Astrocyte (in vitro differentiated cells and primary cell): Measurements from ENCODE around the gene NPAT.

Experiments used
- CTCF ChIP-seq: IDR thresholded peaks from 2 replicates; pipeline ENCODE4 v1.5.1; 2011; ENCODE audit warnings: low read depth, mild to moderate bottlenecking, inconsistent platforms, low read length, moderate library complexity; ENCODE audit not compliant: insufficient read depth
- EZH2 ChIP-seq: IDR thresholded peaks from 2 replicates; pipeline ENCODE4 v1.6.1; 2012; ENCODE audit warnings: mild to moderate bottlenecking, low read length, inconsistent platforms; ENCODE audit not compliant: insufficient read depth

DNA sequence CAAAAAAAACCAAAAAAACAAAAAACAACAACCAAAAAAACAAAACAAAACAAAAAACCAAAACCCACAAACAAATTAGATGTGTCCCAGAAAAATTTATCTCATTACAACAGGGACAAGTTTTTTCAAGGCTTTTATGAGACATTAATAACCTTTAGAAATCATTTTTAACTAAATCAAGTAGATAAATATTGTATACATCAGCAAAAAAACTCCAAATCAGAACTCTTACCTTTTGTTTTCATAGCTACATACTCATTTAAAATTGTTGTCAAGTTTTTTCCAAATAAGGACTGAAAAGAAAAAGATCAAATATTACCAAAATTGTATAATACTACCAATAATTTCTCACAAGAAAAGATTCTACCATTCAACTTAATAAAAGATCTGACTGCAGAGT is 28.7 kb downstream of the NPAT start:
- TF ChIP-seq CTCF (no peak), EZH2 (no peak)
